G401.6 (cell line): ENCODE data around the gene CLMP.
"Not testable (repeated sequence)": the region's sequence is repeated elsewhere in the genome, so short reads cannot be mapped to it uniquely, and the experiment has no call there.

Experiments
- FAIRE-seq: peaks from 2 replicates; lab custom pipeline; 2012; peaks lifted over from hg19 to GRCh38; lab: Jason Lieb, UNC

Gene CLMP

DNA sequence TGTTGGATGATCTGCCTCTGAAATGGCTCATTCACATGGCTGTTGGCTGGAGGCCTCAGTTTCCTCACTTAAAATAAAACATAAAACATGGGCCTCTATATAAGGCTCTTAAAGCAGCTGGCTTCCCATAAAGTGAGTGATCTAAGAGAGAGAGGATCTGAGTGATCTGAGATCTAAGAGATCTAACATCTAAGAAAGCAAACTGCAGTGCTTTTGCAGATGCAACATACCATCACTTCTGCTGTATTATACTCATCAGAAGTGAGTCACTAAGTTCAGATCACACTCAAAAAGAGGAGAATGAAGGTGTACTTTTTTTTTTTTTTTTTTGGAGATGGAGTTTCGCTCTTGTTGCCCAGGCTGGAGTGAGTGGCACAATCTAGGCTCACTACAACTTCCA, 115.0 kb downstream of the CLMP start:
- no peak for FAIRE-seq

DNA sequence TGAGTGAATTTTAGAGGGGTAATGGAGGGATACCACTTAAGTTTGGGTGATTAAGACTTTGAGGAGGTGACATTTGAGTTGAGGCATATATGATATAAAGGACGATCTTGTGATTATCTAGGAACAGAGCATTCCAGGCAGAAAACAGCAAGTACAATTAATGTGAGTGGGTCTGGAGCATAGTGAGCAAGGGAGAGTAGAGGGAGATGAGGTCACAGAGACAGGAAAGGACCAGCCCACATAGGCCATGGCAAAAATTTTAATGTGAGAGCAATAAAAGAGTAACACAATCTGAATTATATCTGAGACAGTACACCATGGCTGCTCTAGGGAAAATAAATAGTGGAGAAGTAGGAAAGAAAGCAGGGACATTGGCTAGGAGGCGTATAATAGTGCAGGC, 118.6 kb downstream of the CLMP start:
- no peak for FAIRE-seq

DNA sequence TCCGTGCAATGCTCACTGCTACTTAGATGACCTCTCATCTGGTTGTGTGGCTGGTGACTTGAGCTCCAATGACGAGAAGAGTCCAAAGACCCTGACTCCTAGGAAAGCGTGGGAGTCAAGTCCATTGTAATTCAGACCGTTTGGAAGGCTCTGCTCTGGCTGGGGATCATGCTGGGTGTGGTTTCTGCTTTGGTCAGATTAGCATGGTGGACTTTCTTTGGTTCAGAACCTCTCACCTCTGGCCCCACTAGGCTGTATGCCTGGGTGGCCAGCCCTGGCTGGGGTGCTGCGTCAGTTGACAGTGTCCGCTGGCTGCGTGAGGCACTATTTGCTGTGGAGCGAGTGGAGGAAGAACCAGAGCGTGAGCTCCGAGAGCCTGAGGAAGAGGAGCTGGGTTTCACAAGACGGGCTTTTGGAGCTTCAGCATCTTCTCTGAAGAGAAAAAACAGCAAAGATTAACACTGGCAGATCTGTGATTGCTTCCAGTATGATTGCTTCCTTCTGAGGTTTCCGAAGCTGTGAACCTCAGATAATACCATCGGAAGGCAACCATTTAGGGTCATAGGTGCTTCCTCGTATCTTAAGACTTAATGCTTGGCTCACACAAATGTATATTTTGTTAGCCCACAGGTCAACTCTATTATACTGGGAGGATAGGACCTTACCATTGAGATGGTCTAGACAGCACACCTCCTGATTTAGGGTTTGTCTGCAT, 121.5 kb downstream of the CLMP start:
- FAIRE-seq, result no peak

DNA sequence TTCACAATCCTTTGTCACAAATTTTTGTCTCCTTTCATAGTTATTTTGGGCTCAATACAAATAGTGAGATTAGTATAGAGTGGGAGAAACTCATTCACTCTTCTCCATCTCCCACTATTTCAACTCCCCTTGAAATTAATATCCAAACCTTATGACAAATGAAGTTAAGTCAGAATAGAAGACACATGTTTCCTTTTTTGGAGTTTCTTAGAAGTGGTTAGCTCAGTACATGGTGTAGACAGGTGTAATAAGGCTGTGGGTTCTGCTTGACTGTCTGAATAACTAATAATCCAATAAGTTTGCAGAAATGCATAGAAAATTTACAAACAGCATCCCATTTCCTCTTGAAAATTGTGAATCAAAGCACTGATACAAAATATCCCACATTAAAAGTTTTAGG, 122.3 kb downstream of the CLMP start:
- no peak for FAIRE-seq

DNA sequence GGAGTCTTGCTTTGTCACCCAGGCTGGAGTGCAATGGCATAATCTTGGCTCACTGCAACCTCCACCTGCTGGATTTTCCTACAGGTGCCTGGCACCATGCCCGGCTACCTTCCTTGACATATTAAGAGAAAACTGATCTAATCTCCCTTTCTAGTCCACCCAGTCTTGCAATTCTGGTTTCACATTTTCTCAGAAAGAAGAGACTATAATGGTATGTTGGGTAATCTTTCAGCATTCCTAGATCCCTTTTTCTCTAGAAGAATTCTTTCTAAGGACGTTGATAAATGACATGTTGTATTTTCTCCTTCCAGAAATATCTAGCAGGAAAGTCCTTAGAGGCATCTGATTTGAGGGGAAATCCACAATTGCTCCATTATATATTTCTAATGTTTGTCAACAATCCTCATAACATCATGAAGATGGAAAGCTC, 122.7 kb downstream of the CLMP start:
- FAIRE-seq, result no peak

DNA sequence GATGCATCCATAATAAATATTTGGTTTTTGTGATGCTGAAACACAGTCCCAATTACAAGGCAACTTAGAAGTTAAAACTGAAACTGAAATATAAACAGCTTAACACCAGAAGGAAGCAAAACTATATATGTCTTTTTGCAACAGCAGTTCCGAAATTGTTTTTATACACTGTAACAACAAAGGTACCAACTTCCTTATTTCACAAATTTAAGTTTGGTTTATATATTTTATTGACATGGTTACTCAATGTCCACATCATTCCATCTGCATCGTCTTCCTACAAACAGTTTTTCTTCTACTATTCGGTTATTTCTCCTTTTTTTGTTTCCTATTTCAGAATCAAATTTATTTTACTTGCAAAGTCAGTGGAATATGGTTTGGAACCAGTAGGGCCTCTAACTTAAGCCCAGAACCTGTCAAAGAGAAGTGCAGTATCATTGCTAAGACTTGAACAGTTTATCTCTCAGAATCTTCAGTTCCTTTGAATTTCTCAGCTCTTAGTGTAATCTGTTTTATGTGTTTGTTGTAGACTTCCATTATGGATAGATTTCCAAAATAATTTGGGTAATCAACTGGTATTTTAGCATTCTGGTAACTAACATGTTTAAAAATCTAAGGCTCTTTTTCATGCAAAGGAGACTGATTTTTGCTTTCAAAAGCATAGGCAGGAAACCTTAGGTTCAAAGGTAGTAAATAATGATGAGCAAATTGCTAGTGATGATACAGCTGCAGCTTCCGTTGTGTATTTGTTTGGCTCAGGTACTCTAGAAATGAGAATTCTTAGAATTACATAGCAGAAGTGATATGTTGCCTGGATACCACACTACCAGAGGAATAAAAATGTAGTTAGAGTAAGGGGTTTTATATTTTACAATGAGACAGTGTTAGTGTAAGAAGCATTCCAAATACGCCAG, 124.9 kb downstream of the CLMP start:
- no peak for FAIRE-seq

DNA sequence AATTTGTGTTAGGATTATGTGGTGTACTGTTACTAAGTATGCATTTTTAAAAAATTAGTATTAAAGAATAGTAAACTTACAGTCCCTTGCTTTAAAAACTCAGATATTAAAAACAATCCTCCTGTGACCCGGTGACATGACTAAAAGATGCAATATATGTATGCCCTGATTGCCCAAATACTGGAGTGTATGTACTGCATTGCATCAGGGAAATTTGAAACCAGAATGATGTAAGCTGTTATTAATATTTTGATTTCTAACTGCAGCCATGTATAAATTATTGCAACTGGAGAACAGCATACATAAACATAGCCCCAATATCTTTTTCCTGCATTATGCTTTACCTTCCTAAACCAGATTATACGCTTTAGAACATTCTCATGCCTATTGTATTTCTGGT, 129.4 kb downstream of the CLMP start:
- no peak for FAIRE-seq

DNA sequence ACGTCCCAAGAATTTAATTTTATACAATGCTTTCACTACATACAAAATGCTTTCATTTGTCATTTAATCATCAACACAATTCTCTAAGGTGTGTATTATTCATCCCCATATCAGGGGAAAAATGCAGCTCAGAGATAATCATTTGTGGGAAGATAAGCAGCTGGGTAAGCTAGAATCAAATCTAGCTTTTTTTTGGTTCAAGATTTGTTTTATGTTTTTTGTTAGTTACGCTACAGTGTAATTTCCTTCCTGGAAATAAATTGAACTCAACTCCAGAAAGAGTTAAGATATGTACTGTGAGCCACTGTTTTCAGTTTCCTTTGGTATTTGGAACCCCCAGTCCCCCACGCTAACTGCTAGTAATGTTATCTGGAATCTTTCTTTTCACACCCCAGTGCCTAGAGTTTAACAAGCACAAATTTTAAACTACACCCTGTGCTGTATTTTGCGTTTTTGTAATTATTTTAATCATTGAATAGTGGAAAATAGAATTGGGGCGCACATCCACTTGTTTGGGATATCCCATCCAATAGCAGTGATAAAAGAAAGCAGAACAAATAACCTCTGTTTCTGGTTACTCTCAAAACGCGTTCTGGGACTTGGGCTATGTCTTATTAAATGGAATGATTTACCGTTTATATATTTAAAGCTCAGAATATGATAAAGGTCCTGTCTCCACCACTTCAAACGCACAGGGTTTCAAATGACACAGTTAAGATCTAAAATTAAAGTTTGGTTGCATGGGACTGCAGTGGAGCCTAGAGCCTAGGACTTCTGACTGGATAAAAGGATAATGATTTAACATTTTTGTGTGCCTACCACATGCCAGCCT, 131.0 kb downstream of the CLMP start:
- no peak for FAIRE-seq

DNA sequence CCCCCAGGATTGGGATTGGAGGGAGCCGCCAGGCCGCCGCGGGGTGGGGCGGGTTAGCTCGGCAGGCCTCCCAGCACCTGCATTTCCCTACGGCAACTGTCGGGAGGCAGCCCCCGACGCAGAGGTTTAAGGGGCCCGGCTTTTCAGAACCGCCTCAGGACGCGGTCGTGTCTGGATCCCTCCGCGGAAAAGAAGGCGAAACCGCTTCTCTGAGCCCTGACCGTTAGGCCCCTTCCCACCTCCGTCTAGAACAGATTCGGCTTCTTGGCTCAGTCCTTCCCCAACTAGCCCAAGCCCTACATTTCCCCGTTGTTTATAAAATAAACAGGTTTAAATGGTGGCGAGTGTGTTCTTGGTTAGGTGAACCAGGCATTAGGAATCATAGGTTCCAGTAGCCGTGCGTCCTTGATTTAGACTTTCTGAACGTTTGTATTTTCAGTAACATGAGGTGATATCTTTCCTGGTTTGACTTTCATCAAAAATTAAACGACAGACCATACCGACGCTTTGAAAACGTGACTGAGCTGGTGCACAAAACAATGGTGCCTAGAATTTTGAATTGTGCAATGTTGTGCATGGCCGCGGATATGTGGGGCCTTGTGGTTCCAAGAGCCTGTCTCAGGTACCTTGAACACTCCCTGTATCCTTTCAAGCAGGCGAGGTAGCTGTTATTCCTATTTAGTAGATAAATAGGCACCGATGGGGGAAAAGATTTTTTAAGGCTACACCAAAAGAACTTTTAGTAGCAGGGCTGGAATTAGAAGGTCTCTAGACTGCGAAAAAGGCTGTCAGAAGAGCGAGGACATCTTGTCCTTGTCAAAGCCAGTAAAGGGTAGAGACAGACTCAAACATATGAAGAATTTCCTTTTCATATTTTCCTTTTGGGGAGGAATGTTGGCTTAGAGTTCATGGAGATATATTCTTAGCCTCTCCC, 131.9 kb downstream of the CLMP start:
- no peak for FAIRE-seq

DNA sequence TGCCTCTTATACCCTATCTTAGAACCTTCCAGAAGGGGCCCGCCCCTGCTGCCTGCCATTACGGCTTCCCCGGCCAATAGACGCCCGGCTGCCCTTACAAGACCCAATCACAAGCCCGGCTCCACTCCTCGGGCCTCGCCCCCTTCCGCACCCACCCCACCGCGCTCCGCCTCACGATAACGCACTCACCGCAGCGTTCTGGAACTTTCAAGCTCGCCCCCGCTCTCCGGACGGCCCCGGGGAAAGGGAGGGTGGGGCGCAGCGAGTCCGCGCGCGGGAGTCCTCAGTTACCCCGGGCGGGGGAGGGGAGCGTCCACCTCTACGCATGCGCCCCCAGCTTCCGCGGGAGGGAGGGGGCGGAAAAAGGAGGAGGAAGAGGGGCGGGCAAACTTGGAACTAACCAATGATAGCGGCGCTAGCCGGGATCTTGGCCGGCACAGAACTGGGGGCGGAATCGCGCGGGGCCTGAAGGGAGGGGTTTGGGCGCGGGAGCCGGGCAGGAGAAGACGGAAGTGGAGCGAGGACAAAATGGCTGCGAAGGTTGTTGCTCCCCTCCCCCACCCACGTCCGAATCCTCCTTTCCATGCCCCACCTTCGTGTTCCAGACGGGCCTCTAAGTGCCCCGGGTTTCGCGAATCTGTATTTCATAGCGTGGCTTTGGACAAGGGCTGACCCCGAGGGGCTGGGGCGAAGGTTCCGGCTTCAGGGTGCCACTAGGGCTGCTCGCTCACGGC, 132.7 kb downstream of the CLMP start:
- peak; percentile 94 for FAIRE-seq

DNA sequence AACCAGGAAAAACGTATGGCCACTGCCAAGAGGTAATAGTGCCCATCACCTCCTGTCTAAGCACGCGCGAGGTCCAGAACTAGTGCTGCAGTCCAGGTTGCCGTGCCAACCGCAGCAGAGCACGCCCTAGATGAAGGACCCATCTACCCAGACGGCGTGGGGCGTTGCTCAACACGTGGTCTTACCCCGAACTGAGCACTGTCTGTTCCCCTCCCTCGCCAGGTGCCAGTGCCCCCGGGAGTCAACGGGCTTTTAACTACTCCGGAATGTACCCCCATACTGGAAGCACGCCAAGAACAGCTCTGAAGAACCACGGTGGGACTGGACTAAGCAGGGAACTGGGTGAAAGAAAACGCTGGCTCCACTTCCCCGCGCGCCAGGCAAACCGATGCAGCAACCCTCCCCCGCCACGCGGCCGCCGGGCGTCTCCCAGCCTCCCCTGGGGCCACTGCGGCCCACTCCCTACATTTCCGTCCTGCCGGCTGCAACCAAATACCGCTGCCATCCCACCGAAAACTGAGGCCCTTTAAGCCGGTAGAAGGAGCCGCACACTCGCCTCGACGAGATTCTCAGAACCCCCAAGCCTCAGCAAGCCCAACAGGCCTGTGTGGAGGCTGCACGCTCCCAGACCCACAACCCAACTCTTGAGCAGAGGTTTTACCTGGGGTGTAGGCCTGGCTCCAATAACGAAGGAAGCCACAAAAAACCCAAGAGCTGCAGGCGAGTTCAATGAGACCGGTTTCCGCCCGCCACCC, 133.5 kb downstream of the CLMP start, which contains the start of gene HSPA8:
HSPA8 (minus strand) TSS at position 734 of the 755 bp plus-strand sequence. CDS start 812 bp downstream, outside the sequence.
- no peak for FAIRE-seq

DNA sequence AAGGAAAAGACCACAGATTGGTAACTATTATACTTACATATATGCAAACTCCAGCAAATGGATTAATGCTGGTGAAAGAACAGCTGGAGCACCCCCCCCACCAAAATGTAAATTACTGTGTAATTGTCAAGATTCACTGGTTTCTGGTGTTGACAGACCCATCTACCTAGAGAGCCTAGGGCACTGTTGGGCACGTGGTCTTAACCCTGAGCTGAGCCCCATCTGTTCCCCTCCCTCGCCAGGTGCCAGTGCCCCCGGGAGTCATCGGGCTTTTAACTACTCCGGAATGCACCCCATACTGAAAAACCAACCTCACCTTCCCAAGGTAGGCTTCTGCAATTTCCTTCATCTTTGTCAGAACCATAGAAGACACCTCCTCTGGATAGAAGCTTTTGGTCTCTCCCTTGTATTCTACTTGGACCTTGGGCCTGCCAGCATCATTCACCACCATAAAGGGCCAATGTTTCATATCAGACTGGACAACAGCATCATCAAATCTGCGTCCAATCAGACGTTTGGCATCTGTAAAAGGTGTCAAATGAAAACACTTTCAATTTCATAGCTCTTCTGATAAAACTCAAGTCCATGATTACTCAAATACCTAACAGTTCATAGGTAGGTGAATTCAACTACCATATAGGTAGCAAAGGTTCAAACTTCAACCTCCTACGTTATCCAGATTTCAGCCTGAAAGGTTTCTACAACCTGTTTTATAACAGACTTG, 134.6 kb downstream of the CLMP start:
- FAIRE-seq, result no peak

DNA sequence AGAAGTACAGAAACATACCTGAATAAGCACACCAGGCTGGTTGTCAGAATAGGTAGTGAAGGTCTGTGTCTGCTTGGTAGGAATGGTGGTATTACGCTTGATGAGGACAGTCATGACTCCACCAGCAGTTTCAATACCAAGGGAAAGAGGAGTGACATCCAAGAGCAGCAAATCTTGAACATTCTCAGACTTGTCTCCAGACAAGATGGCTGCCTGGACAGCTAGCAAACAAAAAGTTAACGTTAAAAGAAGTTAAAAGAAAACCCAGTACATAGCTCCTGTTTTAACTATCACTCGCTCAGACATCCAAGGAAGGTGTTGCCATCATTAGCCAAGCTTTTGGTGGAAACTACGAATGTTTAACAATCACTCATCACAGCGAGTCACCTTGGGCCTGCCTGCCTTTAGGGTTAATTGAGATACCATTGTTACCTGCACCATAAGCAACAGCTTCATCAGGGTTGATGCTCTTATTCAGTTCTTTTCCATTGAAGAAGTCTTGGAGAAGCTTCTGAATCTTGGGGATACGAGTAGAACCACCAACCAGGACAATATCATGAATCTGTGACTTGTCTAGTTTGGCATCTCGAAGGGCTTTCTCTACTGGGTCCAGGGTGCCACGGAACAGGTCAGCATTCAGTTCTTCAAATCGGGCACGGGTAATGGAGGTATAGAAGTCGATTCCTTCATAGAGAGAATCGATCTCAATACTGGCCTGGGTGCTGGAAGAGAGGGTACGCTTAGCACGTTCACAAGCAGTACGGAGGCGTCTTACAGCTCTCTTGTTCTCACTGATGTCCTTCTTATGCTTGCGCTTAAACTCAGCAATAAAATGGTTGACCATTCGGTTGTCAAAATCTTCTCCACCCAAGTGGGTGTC, 135.8 kb downstream of the CLMP start:
- not testable (repeated sequence) for FAIRE-seq

DNA sequence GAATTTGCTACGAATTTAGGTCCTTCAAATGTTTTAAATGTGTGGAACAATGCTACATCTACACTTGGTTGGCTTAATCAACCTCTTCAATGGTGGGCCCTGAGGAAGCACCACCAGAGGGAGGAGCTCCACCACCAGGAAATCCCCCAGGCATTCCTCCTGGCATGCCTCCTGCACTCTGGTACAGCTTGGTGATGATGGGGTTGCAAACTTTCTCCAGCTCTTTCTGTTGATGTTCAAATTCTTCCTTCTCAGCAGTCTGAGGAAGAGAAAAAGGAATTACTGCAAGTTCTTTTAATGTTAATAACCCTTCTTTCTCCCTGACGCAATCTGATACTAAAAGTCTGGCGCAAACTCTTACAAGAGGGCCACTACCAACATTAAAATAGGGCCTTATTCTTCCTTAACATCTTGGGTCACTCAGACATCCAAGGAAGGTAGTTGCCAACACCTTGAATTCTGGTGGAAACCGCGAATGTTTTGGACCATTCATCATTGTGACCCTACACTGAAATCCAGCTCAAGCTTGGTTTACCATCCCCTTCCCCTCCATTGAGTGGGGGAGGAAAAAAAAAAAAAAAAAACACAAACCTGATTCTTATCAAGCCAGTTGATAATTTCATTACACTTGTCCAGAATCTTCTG, 137.3 kb downstream of the CLMP start:
- FAIRE-seq, result no peak

DNA sequence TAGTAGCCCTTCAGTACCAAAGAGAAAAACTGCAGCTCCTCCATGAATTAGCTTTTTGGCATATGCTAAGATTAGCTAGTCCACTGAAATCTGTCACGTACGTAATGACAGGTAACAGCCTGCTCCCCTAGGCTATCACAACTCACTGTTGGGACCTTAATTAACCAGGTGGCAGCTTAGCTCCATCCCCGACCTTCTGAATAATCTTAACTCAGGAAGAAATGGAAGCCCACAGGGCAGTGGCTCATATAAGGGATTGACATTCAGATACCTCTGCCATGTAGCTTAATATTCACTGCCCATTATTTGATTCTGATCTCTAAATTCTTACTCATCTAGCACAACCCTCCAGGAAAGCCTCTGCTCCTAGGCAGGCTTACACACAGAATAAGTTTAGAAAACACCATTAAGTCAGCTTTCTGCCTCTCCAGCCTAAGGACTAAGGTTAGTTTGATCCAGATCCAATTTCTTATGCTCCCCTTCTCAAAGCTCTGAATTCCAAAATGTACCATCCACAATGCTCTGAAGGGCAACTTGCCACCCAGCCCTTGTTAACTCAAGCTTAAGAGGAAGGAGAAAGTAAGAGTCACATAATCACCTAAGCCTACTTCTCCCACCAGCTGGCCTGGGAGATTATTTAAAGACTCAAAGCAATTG, 138.1 kb downstream of the CLMP start:
- no peak for FAIRE-seq

DNA sequence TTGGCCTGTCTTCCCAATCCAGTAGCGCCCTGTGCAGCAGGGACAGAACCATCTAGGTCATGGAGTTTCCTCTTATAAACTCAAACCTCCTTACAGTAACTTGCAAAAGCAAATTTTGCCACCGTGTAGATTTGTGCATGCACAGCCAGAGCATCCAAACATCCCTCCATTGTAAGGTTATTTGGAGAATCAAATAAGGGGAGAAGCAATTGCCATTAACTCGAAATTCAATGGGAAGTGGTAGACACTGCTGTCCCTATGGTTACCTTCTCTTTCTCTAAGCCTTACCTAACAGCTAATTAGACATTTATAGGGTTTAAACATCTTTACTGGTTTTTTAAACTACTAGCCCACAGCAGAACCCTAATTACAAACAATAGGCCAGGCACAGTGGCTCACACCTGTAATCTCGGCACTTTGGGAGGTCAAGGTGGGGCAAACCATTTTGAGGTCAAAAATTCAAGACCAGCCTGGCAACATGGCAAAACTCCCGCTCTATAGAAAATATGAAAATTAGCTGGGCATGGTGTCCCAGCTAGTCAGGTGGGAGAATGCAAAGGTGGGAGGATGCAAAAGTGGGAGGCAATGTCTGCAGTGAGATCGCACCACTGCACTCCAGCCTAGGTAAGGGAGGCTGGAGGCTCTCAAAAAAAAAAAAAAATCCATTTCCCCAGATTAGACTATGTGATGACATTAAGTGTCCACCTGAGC, 139.7 kb downstream of the CLMP start:
- FAIRE-seq, result peak; percentile 98
